IPS-NIHi7 (cell line): ENCODE data around the gene IL21.

ENCODE experiments used
- DNase-seq: peaks from one replicate; pipeline ENCODE4 v3.0.0; 2012; ENCODE audit warnings: mixed read lengths; ENCODE audit errors: extremely low spot score

The IL21 gene

GRCh38 chr4:122633211-122633610 is 12.3 kb upstream of the IL21 start:
- no peak for DNase-seq

DNA sequence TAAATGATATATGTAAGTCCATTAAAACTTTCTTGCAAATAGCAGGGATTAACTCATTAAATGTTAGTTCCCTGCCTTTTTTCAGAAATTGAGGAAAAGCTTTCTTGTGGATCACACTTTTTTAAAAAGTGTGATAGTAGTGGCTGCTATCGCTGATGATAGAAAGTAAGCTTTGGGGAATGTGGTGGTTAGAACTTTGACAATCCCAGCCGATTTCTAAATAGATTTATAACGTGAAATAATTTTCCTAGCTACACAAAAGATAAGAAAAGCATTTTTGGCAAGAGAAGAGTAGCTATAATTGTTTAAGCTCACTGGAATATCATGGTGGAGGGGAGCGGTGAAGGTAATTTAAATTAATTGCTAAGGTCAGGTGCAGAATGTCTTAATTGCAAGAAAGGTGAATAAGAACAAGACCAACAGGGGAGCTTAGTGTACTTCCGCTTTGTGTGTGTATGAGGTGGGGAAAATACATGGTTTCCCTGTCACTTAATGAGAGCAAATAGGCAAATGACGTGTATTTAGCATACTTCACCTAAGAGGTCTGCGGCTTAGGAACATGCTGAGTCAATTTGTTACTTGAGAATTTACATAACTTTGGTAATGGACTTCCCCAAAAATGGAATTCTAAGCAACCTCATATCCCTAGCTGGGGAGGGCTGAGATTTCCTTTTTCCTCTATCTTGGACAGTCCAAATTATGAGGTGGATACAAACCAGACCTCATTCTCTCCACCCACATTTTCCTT is 11.7 kb upstream of the IL21 start:
- no peak for DNase-seq

- no peak for DNase-seq
Observed at GRCh38 chr4:122625156-122625555, 4.3 kb upstream of the IL21 start.

GRCh38 chr4:122624205-122624604 is 3.3 kb upstream of the IL21 start:
- no peak for DNase-seq

GRCh38 chr4:122623637-122624166 is 2.8 kb upstream of the IL21 start:
- DNase-seq: no peak

GRCh38 chr4:122622400-122622799 is 1.5 kb upstream of the IL21 start:
- no peak for DNase-seq

- no peak for DNase-seq
Observed at GRCh38 chr4:122619611-122620010, 1.3 kb downstream of the IL21 start.

DNA sequence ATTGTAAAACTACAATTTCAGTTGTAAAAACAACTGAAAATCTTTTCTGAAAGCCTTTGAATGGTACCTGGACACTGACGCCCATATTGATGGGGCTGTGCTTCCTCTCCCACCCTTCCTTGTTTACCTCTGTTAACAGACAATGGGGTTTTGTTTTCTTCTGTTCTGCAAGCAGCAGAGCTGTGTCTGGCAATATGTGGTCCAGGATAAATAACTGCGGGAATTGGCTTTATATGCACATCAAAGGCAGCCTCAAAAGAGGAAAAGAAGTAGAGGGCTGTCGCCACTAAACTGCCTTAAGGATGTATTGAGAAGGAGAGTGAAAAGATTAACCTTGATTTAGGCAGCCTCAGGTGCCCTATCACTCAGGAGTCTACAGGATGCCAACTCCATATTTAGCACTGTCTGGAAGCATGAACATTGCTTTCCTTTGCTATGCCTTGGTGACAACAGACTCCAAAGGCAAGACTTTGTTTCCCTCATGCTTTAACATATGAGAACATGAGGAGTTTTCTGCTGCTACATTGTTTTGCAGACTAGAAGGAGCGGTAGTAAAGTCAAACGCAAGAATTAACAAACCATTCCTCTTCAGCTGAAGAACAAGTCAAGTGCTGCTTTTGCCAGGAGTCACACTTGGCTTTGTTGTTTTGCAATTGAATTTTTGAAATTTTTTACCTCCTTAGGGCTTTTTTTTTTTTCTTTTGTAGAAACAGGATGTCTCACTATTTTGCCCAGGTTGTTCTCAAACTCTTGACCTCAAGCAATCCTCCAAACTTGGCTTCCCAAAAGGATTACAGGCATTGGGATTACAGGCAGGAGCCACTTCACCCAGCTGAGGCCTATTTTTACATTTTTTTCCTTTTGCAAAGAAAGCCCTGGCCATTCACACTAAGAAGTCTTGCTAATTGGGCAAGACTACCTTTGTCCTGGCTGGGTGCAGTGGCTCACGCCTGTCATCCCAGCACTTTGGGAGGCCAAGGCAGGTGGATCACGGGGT is 3.0 kb downstream of the IL21 start:
- DNase-seq: no peak

DNA sequence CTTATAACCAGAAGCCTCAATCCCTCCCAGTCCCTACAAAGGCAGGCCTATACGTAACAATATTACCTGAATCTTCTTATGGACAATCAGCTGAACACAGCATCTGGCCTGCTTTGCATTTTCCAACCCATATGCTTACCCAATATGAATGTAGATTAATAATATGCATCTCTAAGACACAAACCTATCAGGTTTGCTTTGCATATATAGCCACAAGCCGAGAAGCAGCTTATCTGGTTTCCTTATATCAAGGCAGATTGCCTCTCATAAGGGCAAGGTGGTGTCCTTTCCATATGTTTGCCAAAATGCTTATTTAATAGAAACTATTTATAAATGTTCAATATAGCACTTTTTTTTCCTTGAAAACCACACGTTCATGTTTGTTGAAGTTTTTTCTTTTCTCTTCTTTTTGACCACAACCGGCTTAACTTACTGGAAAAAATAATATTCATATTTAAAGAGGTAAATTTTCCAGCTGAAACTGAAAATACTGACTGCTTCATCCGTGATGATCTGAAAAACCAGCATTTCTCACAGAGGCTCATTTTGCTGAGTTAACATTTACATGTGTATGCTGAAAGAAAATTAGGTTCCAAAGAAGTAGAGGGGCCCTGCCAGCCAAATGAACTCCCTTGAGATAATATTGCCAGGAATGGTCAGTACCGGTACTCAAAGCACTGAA is 3.8 kb downstream of the IL21 start:
- no peak for DNase-seq

DNA sequence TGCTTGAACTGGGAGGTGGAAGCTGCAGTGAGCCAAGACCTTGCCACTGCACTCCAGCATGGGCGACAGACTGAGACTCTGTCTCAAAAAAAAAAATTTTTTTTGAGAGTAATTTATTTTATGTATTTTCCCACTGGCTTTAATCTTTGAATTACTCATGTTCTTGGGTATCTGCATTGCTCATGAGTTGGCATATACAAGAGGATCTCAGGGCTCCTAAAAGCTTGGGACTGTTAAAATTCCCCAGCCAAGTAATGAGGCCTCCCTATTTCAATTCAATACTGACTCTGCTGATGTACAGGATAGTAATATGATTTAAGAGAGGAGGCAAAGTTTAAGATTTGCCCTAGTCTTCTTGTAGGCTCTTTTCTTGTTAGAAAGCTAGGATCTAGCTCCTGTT is 6.2 kb downstream of the IL21 start:
- DNase-seq: no peak

GRCh38 chr4:122612540-122612939 is 8.3 kb downstream of the IL21 start:
- no peak for DNase-seq

DNA sequence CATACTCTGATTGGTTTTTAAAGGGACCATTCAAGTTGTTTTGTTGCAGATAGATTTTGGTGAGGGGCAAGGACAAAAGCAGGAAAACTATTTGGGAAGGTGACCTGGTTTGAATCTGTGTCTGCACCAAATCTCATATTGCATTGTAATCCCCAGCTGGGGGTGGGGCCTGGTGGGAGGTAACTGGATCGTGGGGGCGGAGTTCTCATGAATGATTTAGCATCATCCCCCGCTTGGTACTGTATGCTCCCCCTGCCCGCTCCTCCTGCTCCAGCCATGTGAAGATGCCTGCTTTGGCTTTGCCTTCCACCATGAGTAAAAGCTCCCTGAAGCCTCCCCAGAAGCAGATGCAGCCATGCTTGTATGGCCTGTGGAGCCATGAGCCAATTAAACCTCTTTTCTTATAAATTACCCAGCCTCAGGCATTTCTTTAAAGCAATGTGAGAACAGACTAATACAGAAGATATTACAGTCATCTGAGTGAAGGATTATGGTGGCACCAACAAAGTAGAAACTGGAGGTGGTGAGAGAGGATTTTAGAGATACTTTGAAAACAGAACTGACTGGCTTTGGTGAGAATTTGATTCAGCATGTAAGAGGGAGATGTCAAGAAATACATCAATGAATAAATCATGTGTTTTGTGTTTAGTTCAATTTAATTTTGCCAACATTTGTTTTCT is 14.4 kb downstream of the IL21 start:
- DNase-seq: no peak

DNA sequence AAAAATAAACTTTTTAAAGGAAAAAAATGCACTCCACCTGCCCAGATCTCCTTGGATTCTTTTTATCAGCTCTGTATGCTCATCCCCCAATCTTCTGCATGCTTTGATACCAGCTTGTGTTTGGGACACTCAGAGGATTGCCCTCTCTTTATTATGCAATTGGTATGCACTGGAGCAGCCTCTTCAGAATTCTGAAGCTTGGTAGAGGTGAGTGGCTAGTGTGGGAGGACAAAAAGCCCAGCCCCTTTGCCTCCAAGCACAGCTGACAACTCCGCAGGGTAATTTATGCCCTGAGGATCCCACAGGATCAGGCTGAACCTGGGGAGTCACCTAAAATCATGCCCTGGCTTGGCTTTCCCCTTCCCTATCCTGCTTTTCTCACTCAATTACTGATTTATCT is 16.7 kb downstream of the IL21 start:
- no peak for DNase-seq

GRCh38 chr4:122603156-122603574 is 17.7 kb downstream of the IL21 start:
- no peak for DNase-seq

- peak; percentile 40 for DNase-seq
Observed at GRCh38 chr4:122602277-122603142, 18.4 kb downstream of the IL21 start.

GRCh38 chr4:122591196-122591595 is 29.7 kb downstream of the IL21 start:
- no peak for DNase-seq

DNA sequence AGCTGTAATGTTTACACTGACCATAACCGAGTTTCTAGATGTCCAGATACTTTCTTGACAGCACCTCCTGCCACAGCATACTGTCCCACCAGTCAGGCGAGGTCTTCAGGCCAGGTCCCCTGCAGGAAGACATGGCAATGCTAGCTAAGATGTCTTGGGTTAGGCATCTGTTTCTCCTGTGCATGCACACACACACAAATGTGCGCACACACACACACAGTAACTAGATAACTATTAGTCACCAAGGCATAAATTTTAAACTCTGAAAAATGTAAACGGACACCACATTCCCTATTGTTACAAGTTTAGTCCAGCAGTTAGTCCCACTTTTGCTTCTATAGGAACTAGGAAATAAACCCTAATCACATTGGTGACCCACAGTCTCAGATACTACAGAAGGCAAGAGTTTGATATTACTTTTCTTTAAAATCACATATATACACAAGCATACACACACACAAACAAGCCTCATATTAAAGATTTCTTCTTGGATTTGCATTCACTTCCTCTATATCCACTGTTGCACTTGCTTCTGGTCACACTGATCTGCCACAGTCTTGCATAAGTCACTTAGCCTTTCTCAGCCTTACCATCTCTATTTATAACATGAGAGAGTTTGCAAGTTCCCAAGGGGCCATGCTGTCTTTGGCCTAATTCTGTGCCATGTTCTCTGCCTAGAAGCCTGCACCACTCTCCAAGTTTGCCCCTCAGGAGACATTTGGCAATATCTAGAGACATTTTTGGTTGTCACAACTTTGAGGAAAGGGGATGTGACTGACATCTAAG is 32.2 kb downstream of the IL21 start:
- no peak for DNase-seq

DNA sequence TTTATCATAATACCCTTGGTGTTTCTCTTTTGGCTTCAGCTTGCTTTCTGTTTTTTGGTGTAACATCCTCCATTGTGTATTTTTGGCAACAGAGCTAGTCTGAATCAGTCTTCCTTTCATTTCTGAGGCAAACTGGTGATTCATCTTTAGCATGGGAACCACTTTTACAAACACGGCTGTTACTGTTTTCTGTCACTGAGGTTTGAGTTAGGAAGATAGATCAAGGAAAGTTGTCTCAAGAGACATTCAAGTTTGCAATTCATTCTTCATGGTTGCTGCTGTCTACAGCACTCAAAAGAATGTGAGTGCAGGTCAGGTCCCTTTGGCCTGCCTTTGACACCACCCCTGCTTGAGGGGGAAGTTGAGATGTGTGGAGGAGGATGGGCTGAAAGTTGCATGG is 36.3 kb downstream of the IL21 start:
- DNase-seq: no peak

GRCh38 chr4:122583906-122584305 is 37.0 kb downstream of the IL21 start:
- DNase-seq: no peak
